Stromal cell of bone marrow (primary cell): ENCODE results near the gene MYH9.

Experiments used
- DNase-seq: peaks from one replicate; pipeline ENCODE4 v3.0.0-alpha.2; 2012; ENCODE audit warnings: low read depth

MYH9 gene

GRCh38 chr22:36245805-36246356 is 141.9 kb downstream of the MYH9 start:
- DNase-seq: no peak

- DNase-seq: peak; percentile 33
Measured at GRCh38 chr22:36244522-36245391, 143.0 kb downstream of the MYH9 start.

- DNase-seq: no peak
Measured at GRCh38 chr22:36243986-36244385, 143.8 kb downstream of the MYH9 start.

GRCh38 chr22:36239401-36240171 is 148.2 kb downstream of the MYH9 start, which contains the start of gene APOL2:
APOL2 (minus strand) TSS chr22:36239527; CDS start chr22:36233162, 6,365 bp downstream.
- DNase-seq: peak; percentile 90

GRCh38 chr22:36239150-36239400 is 148.7 kb downstream of the MYH9 start:
- no peak for DNase-seq

GRCh38 chr22:36238373-36239149 is 149.2 kb downstream of the MYH9 start:
- DNase-seq: no peak

GRCh38 chr22:36237462-36238372 is 150.1 kb downstream of the MYH9 start:
- no peak for DNase-seq

GRCh38 chr22:36236388-36237319 is 151.1 kb downstream of the MYH9 start:
- no peak for DNase-seq

GRCh38 chr22:36235585-36235984 is 152.2 kb downstream of the MYH9 start:
- no peak for DNase-seq

- DNase-seq: no peak
Measured at GRCh38 chr22:36234919-36235318, 152.8 kb downstream of the MYH9 start.

GRCh38 chr22:36234213-36234612 is 153.6 kb downstream of the MYH9 start:
- no peak for DNase-seq

GRCh38 chr22:36233796-36234195 is 154.0 kb downstream of the MYH9 start:
- no peak for DNase-seq

- DNase-seq: no peak
Measured at GRCh38 chr22:36232715-36233401, 154.9 kb downstream of the MYH9 start.
